HepG2 (cell line): Measurements from ENCODE around the gene HMGN4. TPM values are rescaled to one million over a fixed set of nuclear protein-coding genes. Genes with fewer than 3 reads are reported as not detected.

Experiments
- BRCA1 ChIP-seq: sonication (generic); formaldehyde crosslinking; IDR thresholded peaks from 2 replicates; pipeline ENCODE4 v1.4.0; 2020; ENCODE audit warnings: missing genetic modification reagents
- CENPBD1 ChIP-seq: sonication (generic); formaldehyde crosslinking; IDR thresholded peaks from 2 replicates; pipeline ENCODE4 v1.8.0; 2022; ENCODE audit warnings: missing genetic modification reagents, low read depth, mild to moderate bottlenecking, borderline replicate concordance
- CSRNP2 ChIP-seq: sonication (generic); formaldehyde crosslinking; conservative IDR thresholded peaks from 2 replicates; pipeline ENCODE4 v1.8.0; 2022; ENCODE audit warnings: low read depth, missing genetic modification reagents
- DMAP1 ChIP-seq: IDR thresholded peaks from 2 replicates; pipeline ENCODE4 v1.6.1; 2016
- EEA1 ChIP-seq: sonication (generic); formaldehyde crosslinking; IDR thresholded peaks from 2 replicates; pipeline ENCODE4 v1.5.1; 2020; ENCODE audit warnings: mild to moderate bottlenecking, missing genetic modification reagents, borderline replicate concordance
- FOXO1 ChIP-seq: sonication (generic); formaldehyde crosslinking; IDR thresholded peaks from 2 replicates; pipeline ENCODE4 v1.4.0; 2020; ENCODE audit warnings: missing genetic modification reagents
- HES4 ChIP-seq: sonication (generic); formaldehyde crosslinking; IDR thresholded peaks from 2 replicates; pipeline ENCODE4 v1.9.0; 2021; ENCODE audit warnings: mild to moderate bottlenecking, missing genetic modification reagents, borderline replicate concordance
- HMG20A ChIP-seq: IDR thresholded peaks from 2 replicates; pipeline ENCODE4 v1.6.1; 2016; ENCODE audit warnings: borderline replicate concordance
- HMG20B ChIP-seq: conservative IDR thresholded peaks from 2 replicates; pipeline ENCODE4 v1.6.1; 2016; ENCODE audit warnings: missing genetic modification reagents, missing compliant biosample characterization
- HNF1B ChIP-seq: sonication (generic); formaldehyde crosslinking; IDR thresholded peaks from 2 replicates; pipeline ENCODE4 v1.5.1; 2020; ENCODE audit warnings: mild to moderate bottlenecking, moderate library complexity, missing genetic modification reagents
- RXRA ChIP-seq: sonication (generic); formaldehyde crosslinking; IDR thresholded peaks from 2 replicates; pipeline ENCODE4 v1.5.1; 2020; ENCODE audit warnings: missing genetic modification reagents
- ZNF691 ChIP-seq: sonication (generic); formaldehyde crosslinking; IDR thresholded peaks from 2 replicates; pipeline ENCODE4 v1.4.0; 2020; ENCODE audit warnings: missing genetic modification reagents, low read depth, mild to moderate bottlenecking, borderline replicate concordance
- polyA plus RNA-seq, 8 experiments: library from polyadenylated mRNA; depleted of rRNA in 3 of 8; stranded (reverse) in 7 of 8; unstranded in 1 of 8; fragments of >200 nt; fragmentation: Illumina TruSeq in 4 of 8; extraction: Trizol in 4 of 8; gene quantifications; 2 replicates each; pipeline versions ENCODE4 v1.2.1 to v1.2.3, GENCODE V29; 2011 to 2016; ENCODE audit warnings: low read depth in 4 of 8, missing spikeins in 1 of 8, mixed read lengths in 1 of 8; ENCODE audit not compliant: insufficient read depth in 1 of 8
- total RNA-seq, 5 experiments: library from RNA; depleted of rRNA; stranded (reverse); fragments of >200 nt; fragmentation: Illumina TruSeq; extraction: Trizol; gene quantifications; 2 replicates each; pipeline ENCODE4 v1.2.3, GENCODE V29; 2016; ENCODE audit warnings: low read depth in 1 of 5
- TF ChIP-seq, protein P1 (sequence below): sonication (generic); formaldehyde crosslinking; IDR thresholded peaks from 2 replicates; pipeline ENCODE4 v1.4.0; 2020; ENCODE audit warnings: missing genetic modification reagents, borderline replicate concordance
- TF ChIP-seq, protein P2 (sequence below): sonication (generic); formaldehyde crosslinking; IDR thresholded peaks from 2 replicates; pipeline ENCODE4 v1.4.0; 2020; ENCODE audit warnings: mild to moderate bottlenecking, low read depth, missing genetic modification reagents
- TF ChIP-seq, protein P3 (sequence below): IDR thresholded peaks from 2 replicates; pipeline ENCODE4 v1.6.1; 2016; ENCODE audit warnings: missing compliant biosample characterization, missing genetic modification reagents, borderline replicate concordance
- TF ChIP-seq, protein P4 (sequence below): sonication (generic); formaldehyde crosslinking; IDR thresholded peaks from 2 replicates; pipeline ENCODE4 v1.8.0; 2022; ENCODE audit warnings: missing genetic modification reagents, mild to moderate bottlenecking, inconsistent platforms, borderline replicate concordance

Gene HMGN4
- total and polyA plus RNA-seq, 2 of the 13 experiments (the other 11 are each of a cell fraction or from before 2014, with no cell fraction given) = 39.9 to 52.1 TPM

DNA sequence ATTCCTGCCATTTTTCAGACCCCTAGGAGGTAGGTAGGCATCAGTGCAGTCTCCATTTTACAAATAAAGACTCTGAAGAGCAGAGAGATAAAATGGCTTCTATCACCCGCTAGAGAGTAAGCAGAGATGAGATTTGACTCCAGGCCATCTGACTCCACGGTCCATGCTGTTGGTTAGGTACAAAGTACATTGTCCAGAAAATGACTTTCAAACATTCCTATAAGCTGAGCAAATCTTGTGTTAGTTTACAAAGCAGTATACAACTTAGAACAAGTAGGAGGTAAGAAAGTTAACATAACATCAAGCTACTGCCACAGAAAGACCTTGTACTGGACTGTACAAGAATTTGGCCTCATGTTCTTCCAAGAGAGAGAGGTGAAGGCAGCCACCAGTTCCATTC is 23.2 kb upstream of the HMGN4 start (continued):
- TF ChIP-seq HES4 (no peak), CSRNP2 (no peak), DMAP1 (CRISPR knock-in tag) (peak; percentile 69; the same call in 1 of the 2 replicates), BRCA1 (no peak), FOXO1 (peak; percentile 32; the same call in 1 of the 2 replicates), HMG20A (CRISPR knock-in tag) (peak; percentile 89), HNF1B (CRISPR knock-in tag) (no peak), ZNF691 (CRISPR knock-in tag) (no peak), HMG20B (CRISPR knock-in tag) (0 out of 2 replicates have a peak, but pooled peaks have one; percentile 63), CENPBD1 (no peak), RXRA (no peak), EEA1 (CRISPR knock-in tag) (no peak)
- TF ChIP-seq, protein P1, sequence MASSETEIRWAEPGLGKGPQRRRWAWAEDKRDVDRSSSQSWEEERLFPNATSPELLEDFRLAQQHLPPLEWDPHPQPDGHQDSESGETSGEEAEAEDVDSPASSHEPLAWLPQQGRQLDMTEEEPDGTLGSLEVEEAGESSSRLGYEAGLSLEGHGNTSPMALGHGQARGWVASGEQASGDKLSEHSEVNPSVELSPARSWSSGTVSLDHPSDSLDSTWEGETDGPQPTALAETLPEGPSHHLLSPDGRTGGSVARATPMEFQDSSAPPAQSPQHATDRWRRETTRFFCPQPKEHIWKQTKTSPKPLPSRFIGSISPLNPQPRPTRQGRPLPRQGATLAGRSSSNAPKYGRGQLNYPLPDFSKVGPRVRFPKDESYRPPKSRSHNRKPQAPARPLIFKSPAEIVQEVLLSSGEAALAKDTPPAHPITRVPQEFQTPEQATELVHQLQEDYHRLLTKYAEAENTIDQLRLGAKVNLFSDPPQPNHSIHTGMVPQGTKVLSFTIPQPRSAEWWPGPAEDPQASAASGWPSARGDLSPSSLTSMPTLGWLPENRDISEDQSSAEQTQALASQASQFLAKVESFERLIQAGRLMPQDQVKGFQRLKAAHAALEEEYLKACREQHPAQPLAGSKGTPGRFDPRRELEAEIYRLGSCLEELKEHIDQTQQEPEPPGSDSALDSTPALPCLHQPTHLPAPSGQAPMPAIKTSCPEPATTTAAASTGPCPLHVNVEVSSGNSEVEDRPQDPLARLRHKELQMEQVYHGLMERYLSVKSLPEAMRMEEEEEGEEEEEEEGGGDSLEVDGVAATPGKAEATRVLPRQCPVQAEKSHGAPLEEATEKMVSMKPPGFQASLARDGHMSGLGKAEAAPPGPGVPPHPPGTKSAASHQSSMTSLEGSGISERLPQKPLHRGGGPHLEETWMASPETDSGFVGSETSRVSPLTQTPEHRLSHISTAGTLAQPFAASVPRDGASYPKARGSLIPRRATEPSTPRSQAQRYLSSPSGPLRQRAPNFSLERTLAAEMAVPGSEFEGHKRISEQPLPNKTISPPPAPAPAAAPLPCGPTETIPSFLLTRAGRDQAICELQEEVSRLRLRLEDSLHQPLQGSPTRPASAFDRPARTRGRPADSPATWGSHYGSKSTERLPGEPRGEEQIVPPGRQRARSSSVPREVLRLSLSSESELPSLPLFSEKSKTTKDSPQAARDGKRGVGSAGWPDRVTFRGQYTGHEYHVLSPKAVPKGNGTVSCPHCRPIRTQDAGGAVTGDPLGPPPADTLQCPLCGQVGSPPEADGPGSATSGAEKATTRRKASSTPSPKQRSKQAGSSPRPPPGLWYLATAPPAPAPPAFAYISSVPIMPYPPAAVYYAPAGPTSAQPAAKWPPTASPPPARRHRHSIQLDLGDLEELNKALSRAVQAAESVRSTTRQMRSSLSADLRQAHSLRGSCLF (CRISPR knock-in tag) = no peak
- TF ChIP-seq, protein P2, sequence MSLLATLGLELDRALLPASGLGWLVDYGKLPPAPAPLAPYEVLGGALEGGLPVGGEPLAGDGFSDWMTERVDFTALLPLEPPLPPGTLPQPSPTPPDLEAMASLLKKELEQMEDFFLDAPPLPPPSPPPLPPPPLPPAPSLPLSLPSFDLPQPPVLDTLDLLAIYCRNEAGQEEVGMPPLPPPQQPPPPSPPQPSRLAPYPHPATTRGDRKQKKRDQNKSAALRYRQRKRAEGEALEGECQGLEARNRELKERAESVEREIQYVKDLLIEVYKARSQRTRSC (CRISPR knock-in tag) = no peak
- TF ChIP-seq, protein P3, sequence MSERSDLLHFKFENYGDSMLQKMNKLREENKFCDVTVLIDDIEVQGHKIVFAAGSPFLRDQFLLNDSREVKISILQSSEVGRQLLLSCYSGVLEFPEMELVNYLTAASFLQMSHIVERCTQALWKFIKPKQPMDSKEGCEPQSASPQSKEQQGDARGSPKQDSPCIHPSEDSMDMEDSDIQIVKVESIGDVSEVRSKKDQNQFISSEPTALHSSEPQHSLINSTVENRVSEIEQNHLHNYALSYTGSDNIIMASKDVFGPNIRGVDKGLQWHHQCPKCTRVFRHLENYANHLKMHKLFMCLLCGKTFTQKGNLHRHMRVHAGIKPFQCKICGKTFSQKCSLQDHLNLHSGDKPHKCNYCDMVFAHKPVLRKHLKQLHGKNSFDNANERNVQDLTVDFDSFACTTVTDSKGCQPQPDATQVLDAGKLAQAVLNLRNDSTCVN = no peak
- TF ChIP-seq, protein P4, sequence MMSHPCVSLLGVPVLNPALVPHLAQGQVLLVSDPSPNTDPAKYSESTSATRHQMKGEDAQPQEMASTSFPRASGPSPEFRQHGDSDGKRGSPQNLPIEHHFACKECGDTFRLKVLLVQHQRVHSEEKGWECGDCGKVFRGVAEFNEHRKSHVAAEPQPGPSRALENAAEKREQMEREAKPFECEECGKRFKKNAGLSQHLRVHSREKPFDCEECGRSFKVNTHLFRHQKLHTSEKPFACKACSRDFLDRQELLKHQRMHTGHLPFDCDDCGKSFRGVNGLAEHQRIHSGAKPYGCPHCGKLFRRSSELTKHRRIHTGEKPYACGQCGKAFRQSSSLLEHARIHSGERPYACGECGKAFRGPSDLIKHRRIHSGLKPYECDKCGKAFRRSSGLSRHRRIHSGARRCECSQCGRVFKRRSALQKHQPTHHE (CRISPR knock-in tag) = no peak
